Occipital lobe (tissue), 2 donors: ENCODE measurements around the gene KRTAP4-3. TPM values are rescaled to one million over a fixed set of nuclear protein-coding genes. Genes with fewer than 3 reads are reported as not detected.
"Not testable (repeated sequence)": the region's sequence is repeated elsewhere in the genome, so short reads cannot be mapped to it uniquely, and the experiment has no call there.

Source experiments
- DNase-seq: peaks from one replicate; lab custom pipeline; 2025; lab: John Stamatoyannopoulos, UW
- total RNA-seq: library from RNA; depleted of rRNA; stranded (reverse); fragments of >200 nt; gene quantifications from one replicate; pipeline ENCODE4 v1.2.3, GENCODE V29; 2014

Gene KRTAP4-3
- total RNA-seq, result not detected

GRCh38 chr17:41168121-41168520, at the start of gene KRTAP4-3:
Gene KRTAP4-3, minus strand, starts transcription at chr17:41168221. Its CDS starts 49 bp downstream, at chr17:41168172.
- DNase-seq, result no peak

- no peak for DNase-seq
Observed at GRCh38 chr17:41215681-41216080, 47.7 kb upstream of the KRTAP4-3 start.

GRCh38 chr17:41212524-41213169, 44.6 kb upstream of the KRTAP4-3 start:
- no peak for DNase-seq

GRCh38 chr17:41211845-41212466, 43.9 kb upstream of the KRTAP4-3 start:
- DNase-seq, result no peak

- no peak for DNase-seq
Observed at GRCh38 chr17:41199421-41200078, 31.5 kb upstream of the KRTAP4-3 start.

GRCh38 chr17:41196068-41196467, 28.0 kb upstream of the KRTAP4-3 start:
- no peak for DNase-seq

GRCh38 chr17:41190328-41190727, 22.3 kb upstream of the KRTAP4-3 start:
- DNase-seq, result no peak

GRCh38 chr17:41189837-41190318, 21.9 kb upstream of the KRTAP4-3 start, which contains the start of gene KRTAP9-1:
Gene KRTAP9-1, plus strand, starts transcription at chr17:41189887. Its CDS starts 0 bp downstream, at chr17:41189887.
- not testable (repeated sequence) for DNase-seq

- no peak for DNase-seq
Observed at GRCh38 chr17:41186872-41187271, 18.9 kb upstream of the KRTAP4-3 start.

- no peak for DNase-seq
Observed at GRCh38 chr17:41185001-41185400, 17.0 kb upstream of the KRTAP4-3 start.

- DNase-seq, result no peak
Observed at GRCh38 chr17:41184480-41184961, 16.5 kb upstream of the KRTAP4-3 start, which contains the start of gene KRTAP4-1. Gene KRTAP4-1, minus strand, starts transcription at chr17:41184911. Its CDS starts 57 bp downstream, at chr17:41184854.

- DNase-seq, result no peak
Observed at GRCh38 chr17:41178843-41179616, 11.0 kb upstream of the KRTAP4-3 start.

GRCh38 chr17:41178341-41178740, 10.3 kb upstream of the KRTAP4-3 start:
- no peak for DNase-seq

- DNase-seq, result no peak
Observed at GRCh38 chr17:41177727-41178271, 9.8 kb upstream of the KRTAP4-3 start, which contains the start of gene KRTAP4-2. Gene KRTAP4-2, minus strand, starts transcription at chr17:41178221. Its CDS starts 57 bp downstream, at chr17:41178164.

- DNase-seq, result no peak
Observed at GRCh38 chr17:41176744-41177387, 8.8 kb upstream of the KRTAP4-3 start.

- DNase-seq, result no peak
Observed at GRCh38 chr17:41171886-41172285, 3.9 kb upstream of the KRTAP4-3 start.

- DNase-seq, result no peak
Observed at GRCh38 chr17:41167561-41167960, 460 bp downstream of the KRTAP4-3 start.

GRCh38 chr17:41163828-41164227, 4.2 kb downstream of the KRTAP4-3 start:
- no peak for DNase-seq

- no peak for DNase-seq
Observed at GRCh38 chr17:41160648-41161047, 7.4 kb downstream of the KRTAP4-3 start, which contains the start of gene KRTAP4-4. Gene KRTAP4-4, minus strand, starts transcription at chr17:41160748. Its CDS starts 57 bp downstream, at chr17:41160691.

- not testable (repeated sequence) for DNase-seq
Observed at GRCh38 chr17:41160190-41160589, 7.8 kb downstream of the KRTAP4-3 start.
